HG02763 (cell line): ENCODE measurements around the gene RBM19.

ENCODE experiments used
- ATAC-seq: cut with Tn5 transposase; IDR thresholded peaks from one replicate; pipeline ENCODE4 v1.9.1; 2021; ENCODE audit warnings: mild to moderate bottlenecking, moderate library complexity; ENCODE audit not compliant: unreplicated experiment

Gene RBM19

GRCh38 chr12:113860950-113861349 is 105.2 kb downstream of the RBM19 start:
- no peak for ATAC-seq

- ATAC-seq: no peak
Measured at GRCh38 chr12:113860059-113860820, 105.9 kb downstream of the RBM19 start.

GRCh38 chr12:113858841-113859386 is 107.2 kb downstream of the RBM19 start:
- no peak for ATAC-seq

- no peak for ATAC-seq
Measured at GRCh38 chr12:113857371-113857770, 108.8 kb downstream of the RBM19 start.

- no peak for ATAC-seq
Measured at GRCh38 chr12:113855998-113856397, 110.1 kb downstream of the RBM19 start.

GRCh38 chr12:113854385-113855142 is 111.6 kb downstream of the RBM19 start:
- no peak for ATAC-seq

- no peak for ATAC-seq
Measured at GRCh38 chr12:113853491-113853890, 112.6 kb downstream of the RBM19 start.

GRCh38 chr12:113852695-113853490 is 113.2 kb downstream of the RBM19 start:
- no peak for ATAC-seq

GRCh38 chr12:113852264-113852663 is 113.9 kb downstream of the RBM19 start:
- ATAC-seq: no peak

GRCh38 chr12:113850309-113851056 is 115.6 kb downstream of the RBM19 start:
- ATAC-seq: no peak

GRCh38 chr12:113847856-113848255 is 118.3 kb downstream of the RBM19 start:
- no peak for ATAC-seq

- ATAC-seq: no peak
Measured at GRCh38 chr12:113846883-113847755, 119.0 kb downstream of the RBM19 start.

GRCh38 chr12:113845900-113846674 is 120.0 kb downstream of the RBM19 start:
- no peak for ATAC-seq

GRCh38 chr12:113844495-113845210 is 121.5 kb downstream of the RBM19 start:
- ATAC-seq: no peak

GRCh38 chr12:113842699-113843098 is 123.4 kb downstream of the RBM19 start:
- ATAC-seq: no peak

GRCh38 chr12:113841786-113842185 is 124.3 kb downstream of the RBM19 start:
- no peak for ATAC-seq

- no peak for ATAC-seq
Measured at GRCh38 chr12:113840401-113841042, 125.6 kb downstream of the RBM19 start.

- ATAC-seq: no peak
Measured at GRCh38 chr12:113838896-113839295, 127.2 kb downstream of the RBM19 start.
